ENCODE results near the gene DNM3. TPM values are rescaled to one million over a fixed set of nuclear protein-coding genes. Genes with fewer than 3 reads are reported as not detected.
A peak's percentile ranks its signal among the peaks of the same experiment; 100 is the strongest.

DNM3 gene
- total RNA-seq, 1 experiment from 2014 or later = 1.2 TPM

DNA sequence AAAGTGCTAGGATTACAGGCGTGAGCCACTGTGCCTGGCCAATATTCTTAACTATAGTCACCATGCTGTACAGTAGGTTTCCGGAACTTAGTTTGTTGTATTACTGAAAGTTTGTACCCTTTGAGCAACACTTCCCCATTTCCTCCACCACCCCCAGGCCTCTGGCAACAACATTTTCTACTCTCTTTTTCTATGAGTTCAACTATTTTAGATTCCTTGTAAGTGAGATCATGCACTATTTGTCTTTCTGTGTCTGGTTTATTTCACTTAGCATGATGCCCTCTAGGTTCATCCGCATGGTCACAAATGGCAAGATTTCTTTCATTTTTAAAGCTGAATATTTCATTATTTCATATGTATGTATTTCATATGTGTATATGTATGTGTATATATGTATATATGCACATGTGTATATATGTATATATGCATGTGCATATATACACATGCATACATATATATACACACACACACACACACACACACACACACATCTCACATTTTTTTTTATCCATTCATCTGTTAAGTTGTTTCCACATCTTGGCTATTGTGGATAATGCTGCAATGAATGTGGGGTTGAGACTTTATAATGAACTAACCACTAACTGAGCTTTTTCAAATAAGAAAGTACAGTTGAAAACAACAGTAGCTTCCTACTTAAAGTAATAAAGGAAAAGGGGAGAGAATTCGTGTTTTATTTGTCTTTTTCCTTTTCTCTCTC is 322.4 kb downstream of the DNM3 start:
- intact Hi-C loops (cut with micrococcal nuclease; ENCODE audit: unreplicated experiment) = loop anchor here (10.0 kb wide), 1 partner anchor 159 kb away; no protein-coding TSS in a partner anchor
- TF ChIP-seq, protein P1, sequence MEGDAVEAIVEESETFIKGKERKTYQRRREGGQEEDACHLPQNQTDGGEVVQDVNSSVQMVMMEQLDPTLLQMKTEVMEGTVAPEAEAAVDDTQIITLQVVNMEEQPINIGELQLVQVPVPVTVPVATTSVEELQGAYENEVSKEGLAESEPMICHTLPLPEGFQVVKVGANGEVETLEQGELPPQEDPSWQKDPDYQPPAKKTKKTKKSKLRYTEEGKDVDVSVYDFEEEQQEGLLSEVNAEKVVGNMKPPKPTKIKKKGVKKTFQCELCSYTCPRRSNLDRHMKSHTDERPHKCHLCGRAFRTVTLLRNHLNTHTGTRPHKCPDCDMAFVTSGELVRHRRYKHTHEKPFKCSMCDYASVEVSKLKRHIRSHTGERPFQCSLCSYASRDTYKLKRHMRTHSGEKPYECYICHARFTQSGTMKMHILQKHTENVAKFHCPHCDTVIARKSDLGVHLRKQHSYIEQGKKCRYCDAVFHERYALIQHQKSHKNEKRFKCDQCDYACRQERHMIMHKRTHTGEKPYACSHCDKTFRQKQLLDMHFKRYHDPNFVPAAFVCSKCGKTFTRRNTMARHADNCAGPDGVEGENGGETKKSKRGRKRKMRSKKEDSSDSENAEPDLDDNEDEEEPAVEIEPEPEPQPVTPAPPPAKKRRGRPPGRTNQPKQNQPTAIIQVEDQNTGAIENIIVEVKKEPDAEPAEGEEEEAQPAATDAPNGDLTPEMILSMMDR (IDR thresholded peaks at IDR 0.05; ENCODE audit: unreplicated experiment) = no peak
- Mint-ChIP-seq H3K36me3 (ENCODE audit: insufficient read depth, unreplicated experiment) (no peaks in the 10 kb centered on the region), H3K4me1 (ENCODE audit: low read depth, unreplicated experiment) (peaks cover 51% of the 10 kb centered on the region), H3K27ac (ENCODE audit: unreplicated experiment) (no peak overlapping the region), H3K27me3 (ENCODE audit: unreplicated experiment) (no peaks in the 10 kb centered on the region), H3K9me3 (ENCODE audit: low read depth, unreplicated experiment) (no peaks in the 10 kb centered on the region), H3K4me3 (ENCODE audit: low read depth, unreplicated experiment) (no peak overlapping the region)
- CTCF ChIA-PET = interaction anchor here (0.7 kb wide), 2 partner anchors 118 to 176 kb away, joined by 3 read pairs; no protein-coding TSS in a partner anchor
- BruUV-seq (replicated peaks) = no TSS peak
- no peak for DNase-seq

DNA sequence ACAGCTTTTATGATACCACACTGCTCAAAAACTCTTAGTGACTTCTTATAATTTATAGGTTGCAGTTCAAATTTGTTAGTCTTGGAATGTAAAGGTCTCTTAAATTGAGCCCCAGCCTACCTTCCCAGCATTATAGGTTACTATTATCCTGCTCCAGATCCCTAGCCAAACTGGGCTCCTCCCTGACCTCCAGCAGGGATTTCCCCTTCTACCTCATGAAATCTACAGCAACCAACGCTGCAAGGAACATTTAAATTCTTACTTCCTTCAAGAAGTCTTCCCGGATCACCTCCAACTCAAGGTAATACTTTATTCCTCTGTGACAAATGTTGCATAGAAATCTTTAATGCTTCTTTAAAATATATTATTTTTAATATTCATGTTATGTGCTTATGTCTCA is 324.1 kb downstream of the DNM3 start:
- DNase-seq = peak; percentile 23

GRCh38 chr1:172167796-172168596 is 326.7 kb downstream of the DNM3 start:
- Mint-ChIP-seq H3K4me3 (ENCODE audit: low read depth, unreplicated experiment) (peak overlapping the region; percentile 27), H3K9me3 (ENCODE audit: low read depth, unreplicated experiment) (peaks cover 2% of the 10 kb centered on the region), H3K27ac (ENCODE audit: unreplicated experiment) (peak overlapping the region; percentile 58), H3K4me1 (ENCODE audit: low read depth, unreplicated experiment) (peaks cover 73% of the 10 kb centered on the region), H3K27me3 (ENCODE audit: unreplicated experiment) (no peaks in the 10 kb centered on the region), H3K36me3 (ENCODE audit: insufficient read depth, unreplicated experiment) (no peaks in the 10 kb centered on the region)
- peak; percentile 62 for DNase-seq
- CTCF ChIA-PET = interaction anchor here (0.6 to 1.5 kb wide), 6 partner anchors 175 to 231 kb away, joined by 3 to 6 read pairs (median 4); no protein-coding TSS in a partner anchor
- BruUV-seq (replicated peaks) = no TSS peak
- TF ChIP-seq, protein P1 (IDR thresholded peaks at IDR 0.05; ENCODE audit: unreplicated experiment) = no peak
- intact Hi-C loops (cut with micrococcal nuclease; ENCODE audit: unreplicated experiment) = loop anchor here (1.0 to 10.0 kb wide), 4 partner anchors 84 to 231 kb away; no protein-coding TSS in a partner anchor

More for the DNA sequence above, 324.1 kb downstream of the DNM3 start:
- Mint-ChIP-seq H3K9me3 (ENCODE audit: low read depth, unreplicated experiment) (no peaks in the 10 kb centered on the region), H3K4me3 (ENCODE audit: low read depth, unreplicated experiment) (no peak overlapping the region), H3K27ac (ENCODE audit: unreplicated experiment) (peak overlapping the region; percentile 78), H3K4me1 (ENCODE audit: low read depth, unreplicated experiment) (peaks cover 69% of the 10 kb centered on the region), H3K36me3 (ENCODE audit: insufficient read depth, unreplicated experiment) (no peaks in the 10 kb centered on the region), H3K27me3 (ENCODE audit: unreplicated experiment) (no peaks in the 10 kb centered on the region)
- intact Hi-C loops (cut with micrococcal nuclease; ENCODE audit: unreplicated experiment) = loop anchor here (5.0 to 10.0 kb wide), 2 partner anchors 87 to 161 kb away; no protein-coding TSS in a partner anchor
- CTCF ChIA-PET = interaction anchor here (0.5 to 0.6 kb wide), 2 partner anchors 23 to 74 kb away, joined by 3 to 5 read pairs; no protein-coding TSS in a partner anchor
- TF ChIP-seq, protein P1 (IDR thresholded peaks at IDR 0.05; ENCODE audit: unreplicated experiment) = no peak
- BruUV-seq (replicated peaks) = no TSS peak

- Mint-ChIP-seq H3K36me3 (ENCODE audit: insufficient read depth, unreplicated experiment) (no peaks in the 10 kb centered on the region), H3K9me3 (ENCODE audit: low read depth, unreplicated experiment) (peaks cover 3% of the 10 kb centered on the region), H3K27ac (ENCODE audit: unreplicated experiment) (peak overlapping the region; percentile 58), H3K27me3 (ENCODE audit: unreplicated experiment) (no peaks in the 10 kb centered on the region), H3K4me1 (ENCODE audit: low read depth, unreplicated experiment) (peaks cover 68% of the 10 kb centered on the region), H3K4me3 (ENCODE audit: low read depth, unreplicated experiment) (peak overlapping the region; percentile 27)
- TF ChIP-seq, protein P1 (IDR thresholded peaks at IDR 0.05; ENCODE audit: unreplicated experiment) = no peak
- intact Hi-C loops (cut with micrococcal nuclease; ENCODE audit: unreplicated experiment) = loop anchor here (1.0 to 10.0 kb wide), 4 partner anchors 84 to 230 kb away; no protein-coding TSS in a partner anchor
- BruUV-seq (replicated peaks) = no TSS peak
- no peak for DNase-seq
- CTCF ChIA-PET = interaction anchor here (0.6 to 1.5 kb wide), 6 partner anchors 175 to 231 kb away, joined by 3 to 6 read pairs (median 4); no protein-coding TSS in a partner anchor
These were observed 327.2 kb downstream of the DNM3 start for GRCh38 chr1:172168597-172168872.
